GM12878 (cell line): ENCODE measurements around the gene RBBP5. TPM values are rescaled to one million over a fixed set of nuclear protein-coding genes. Genes with fewer than 3 reads are reported as not detected.
A peak's percentile ranks its signal among the peaks of the same experiment; 100 is the strongest.

ENCODE experiments used
- ATAC-seq: fragments of 200-7000 bp; cut with Tn5 transposase; 3 replicates; pipeline ENCODE4 v1.9.1; 2020; ENCODE audit warnings: mild to moderate bottlenecking, moderate library complexity
- BruUV-seq: library from RNA; stranded (reverse); fragments of 400-500 nt; replicated peaks from 2 replicates; lab custom pipeline; 2021; lab: Mats Ljungman, UMichigan
- CTCF ChIA-PET: fragments of 300-600 bp; sonication (Branson Sonifier 250); formaldehyde crosslinking; extraction: SDS; loops from one replicate; lab custom pipeline; 2021; ENCODE audit warnings: inconsistent platforms; lab: Yijun Ruan, JAX
- POLR2A ChIA-PET: fragments of 350-600 bp; formaldehyde crosslinking; extraction: SDS; loops from one replicate; lab custom pipeline; 2021; ENCODE audit warnings: inconsistent platforms; lab: Charles Lee
- RAD21 ChIA-PET: fragments of 300-600 bp; sonication (Branson Sonifier 250); formaldehyde crosslinking; loops from one replicate; lab custom pipeline; 2023; ENCODE audit warnings: antibody characterized with exemption; ENCODE audit not compliant: unreplicated experiment; lab: Charles Lee
- SMC1A ChIA-PET: fragments of 300-600 bp; sonication (Branson Sonifier 250); formaldehyde crosslinking; loops from one replicate; lab custom pipeline; 2023; ENCODE audit not compliant: unreplicated experiment, uncharacterized antibody; lab: Charles Lee
- DNase-seq: peaks from one replicate; pipeline ENCODE4 v3.0.0-alpha.2; 2011; ENCODE audit warnings: low read depth, low spot score
- FAIRE-seq: peaks from 3 replicates; lab custom pipeline; 2011; peaks lifted over from hg19 to GRCh38; lab: Jason Lieb, UNC
- H2AFZ ChIP-seq: 2 replicates; pipeline ENCODE4 v1.6.0; 2011; ENCODE audit warnings: low read depth, low read length, control low read depth; ENCODE audit not compliant: control insufficient read depth
- H3K27ac ChIP-seq: 2 replicates; pipeline ENCODE4 v1.5.1; 2011; ENCODE audit warnings: control low read depth; ENCODE audit not compliant: control insufficient read depth, insufficient read depth
- H3K27me3 ChIP-seq, 2 experiments: replicated peaks in 1 of 2; 2 replicates each; pipeline versions ENCODE4 v1.6.0 to v1.6.1; 2011; ENCODE audit warnings: low read length in 1 of 2; ENCODE audit not compliant: control insufficient read depth in 2 of 2, insufficient read depth in 2 of 2
- H3K36me3 ChIP-seq, 2 experiments: 2 replicates each; pipeline ENCODE4 v1.5.1; 2011; ENCODE audit warnings: low read length in 1 of 2; ENCODE audit not compliant: control insufficient read depth in 2 of 2, insufficient read depth in 2 of 2
- H3K4me1 ChIP-seq: 2 replicates; pipeline ENCODE4 v1.6.1; 2011; ENCODE audit warnings: mild to moderate bottlenecking, low read length, moderate library complexity, mixed read lengths; ENCODE audit not compliant: control insufficient read depth, insufficient read depth
- H3K4me2 ChIP-seq: 2 replicates; pipeline ENCODE4 v1.6.0; 2011; ENCODE audit warnings: control low read depth; ENCODE audit not compliant: control insufficient read depth, insufficient read depth
- H3K4me3 ChIP-seq: fragments of 200-600 bp; sonication (generic); 2 replicates; pipeline ENCODE4 v1.5.1; 2016
- H3K79me2 ChIP-seq: 2 replicates; pipeline ENCODE4 v1.6.0; 2011; ENCODE audit warnings: low read length; ENCODE audit not compliant: control insufficient read depth, insufficient read depth
- H3K9ac ChIP-seq: 2 replicates; pipeline ENCODE4 v1.8.0; 2011; ENCODE audit warnings: low read length, control low read depth, mixed read lengths; ENCODE audit not compliant: control insufficient read depth, insufficient read depth
- H3K9me3 ChIP-seq: replicated peaks from 3 replicates; pipeline ENCODE4 v1.5.1; 2011; ENCODE audit warnings: mild to moderate bottlenecking, low read length; ENCODE audit not compliant: control insufficient read depth, insufficient read depth
- H4K20me1 ChIP-seq: 2 replicates; pipeline ENCODE4 v1.6.0; 2011; ENCODE audit not compliant: control insufficient read depth, insufficient read depth
- BHLHE40 ChIP-seq, 2 experiments: fragments of 450-650 bp in 1 of 2; IDR thresholded peaks; 2 replicates each; pipeline ENCODE4 v1.6.1; 2011 to 2017; ENCODE audit warnings: low read depth in 2 of 2, borderline replicate concordance in 1 of 2, improper control_type of control experiment in 1 of 2, low read length in 1 of 2, mild to moderate bottlenecking in 1 of 2
- JUND ChIP-seq: IDR thresholded peaks from 2 replicates; pipeline ENCODE4 v1.6.1; 2012; ENCODE audit warnings: low read depth, mild to moderate bottlenecking, low read length, improper control_type of control experiment, moderate library complexity
- LARP7 ChIP-seq: fragments of 450-650 bp; IDR thresholded peaks from 2 replicates; pipeline ENCODE4 v1.6.1; 2017; ENCODE audit warnings: mild to moderate bottlenecking
- MTA2 ChIP-seq: fragments of 450-650 bp; IDR thresholded peaks from 2 replicates; pipeline ENCODE4 v1.6.1; 2016; ENCODE audit warnings: low read depth, mild to moderate bottlenecking, moderate library complexity
- PML ChIP-seq: IDR thresholded peaks from 2 replicates; pipeline ENCODE4 v1.6.1; 2012; ENCODE audit warnings: low read length, inconsistent platforms
- REST ChIP-seq: IDR thresholded peaks from 2 replicates; pipeline ENCODE4 v1.6.1; 2012; ENCODE audit warnings: mild to moderate bottlenecking, low read depth, low read length
- SP1 ChIP-seq: IDR thresholded peaks from one replicate; pipeline ENCODE4 v1.6.1; 2011; ENCODE audit warnings: low read depth, low read length
- ZNF207 ChIP-seq: fragments of 450-650 bp; IDR thresholded peaks from 2 replicates; pipeline ENCODE4 v1.6.1; 2014; ENCODE audit warnings: antibody characterized with exemption, mild to moderate bottlenecking, borderline replicate concordance
- WGBS: methylation state at CpG from one replicate; pipeline ENCODE4 v1.1.6; 2016; ENCODE audit warnings: low lambda C conversion rate; ENCODE audit not compliant: insufficient replicate concordance, insufficient coverage; ENCODE audit errors: missing lambda C conversion rate; 5-methylcytosine and 5-hydroxymethylcytosine counted together
- in situ Hi-C: fragments of 300-500 bp; cut with MboI; formaldehyde crosslinking; loops from 9 replicates; pipeline ENCODE4 v1.14.3; 2018; ENCODE audit warnings: mixed read lengths
- intact Hi-C: fragments of 100-400 bp; cut with micrococcal nuclease; formaldehyde crosslinking; loops from one replicate; pipeline ENCODE4 v1.14.2; 2022; ENCODE audit not compliant: unreplicated experiment
- polyA plus RNA-seq, 11 experiments: library from polyadenylated mRNA; depleted of rRNA in 4 of 11; unstranded in 6 of 11; stranded (reverse) in 5 of 11; fragments of >200 nt; fragmentation: Nextera tagmentation in 4 of 11; fragmentation: Illumina TruSeq in 1 of 11; extraction: Ambion mirVana in 4 of 11; extraction: Trizol in 1 of 11; gene quantifications; 1 replicate in 1 of 11; 2 replicates in 10 of 11; pipeline versions ENCODE4 v1.2.1 to v1.2.3, GENCODE V29; 2011 to 2016; ENCODE audit warnings: inconsistent platforms in 2 of 11, missing spikeins in 2 of 11, low read depth in 1 of 11
- total RNA-seq, 4 experiments: library from RNA; depleted of rRNA in 3 of 4; stranded (reverse); fragments of >200 nt in 3 of 4; fragmentation: Illumina TruSeq in 1 of 4; extraction: Trizol in 1 of 4; gene quantifications; 2 replicates each; pipeline versions ENCODE4 v1.2.1 to v1.2.3, GENCODE V29; 2013 to 2021

RBBP5 gene
- total and polyA plus RNA-seq, 10 of the 15 experiments (the other 5 are each of a cell fraction or from before 2014, with no cell fraction given), result 10.0 to 20.6 (median 14.8) TPM

- no peak for TF ChIP-seq BHLHE40 (IDR thresholded peaks at IDR 0.05; ENCODE audit: borderline replicate concordance in 1 of 2, low read depth in 2 of 2, low read length in 1 of 2)
- no peak for TF ChIP-seq SP1
- TF ChIP-seq LARP7, result no peak
- no peak for TF ChIP-seq PML
- TF ChIP-seq JUND, result no peak
- TF ChIP-seq MTA2, result no peak
Measured at GRCh38 chr1:205056188-205056611, 65.6 kb downstream of the RBBP5 start (continued).

GRCh38 chr1:205054013-205054412 is 67.8 kb downstream of the RBBP5 start:
- H3K4me1 ChIP-seq, result no peaks in the 10 kb centered on the region
- ChIA-PET SMC1A (no interaction called here), CTCF (interaction anchor here (1.5 kb wide), 1 partner anchor 65 kb away, joined by 4 read pairs; no protein-coding TSS in a partner anchor), RAD21 (no interaction called here), POLR2A (no interaction called here)
- DNase-seq (no peak), ATAC-seq (no peak), FAIRE-seq (no peak)
- TF ChIP-seq REST, result peak; percentile 15; the same call in 1 of the 2 replicates
- no peak for TF ChIP-seq ZNF207
- H2AFZ ChIP-seq, result no peak overlapping the region
- H3K79me2 ChIP-seq, result no peaks in the 10 kb centered on the region
- intact Hi-C loops (no loop called here), in situ Hi-C loops (no loop called here)
- no peaks in the 10 kb centered on the region for H3K36me3 ChIP-seq
- H3K27me3 ChIP-seq, result no peaks in the 10 kb centered on the region; a peak in 2 of 4 replicates
- H3K9me3 ChIP-seq, result no peaks in the 10 kb centered on the region
- 9% methylated on average over 7 of the region's 7 CpGs for WGBS
- H4K20me1 ChIP-seq, result no peaks in the 10 kb centered on the region
- no peak overlapping the region for H3K9ac ChIP-seq
- H3K4me3 ChIP-seq, result no peak overlapping the region
- H3K4me2 ChIP-seq, result no peak overlapping the region
- no TSS peak for BruUV-seq
- no peak overlapping the region for H3K27ac ChIP-seq
